H4 (cell line): ENCODE data around the gene SPTA1. TPM values are rescaled to one million over a fixed set of nuclear protein-coding genes. Genes with fewer than 3 reads are reported as not detected.

Source experiments
- DNase-seq: peaks from one replicate; pipeline ENCODE4 v3.0.0-alpha.2; 2015; ENCODE audit warnings: low spot score
- total RNA-seq: library from RNA; depleted of rRNA; stranded (reverse); fragments of >200 nt; shearing (Covaris generic); gene quantifications from 2 replicates; pipeline ENCODE4 v1.2.3, GENCODE V29; 2014

SPTA1 gene
- total RNA-seq, 1 experiment from 2014 or later, result 2.4 TPM

DNA sequence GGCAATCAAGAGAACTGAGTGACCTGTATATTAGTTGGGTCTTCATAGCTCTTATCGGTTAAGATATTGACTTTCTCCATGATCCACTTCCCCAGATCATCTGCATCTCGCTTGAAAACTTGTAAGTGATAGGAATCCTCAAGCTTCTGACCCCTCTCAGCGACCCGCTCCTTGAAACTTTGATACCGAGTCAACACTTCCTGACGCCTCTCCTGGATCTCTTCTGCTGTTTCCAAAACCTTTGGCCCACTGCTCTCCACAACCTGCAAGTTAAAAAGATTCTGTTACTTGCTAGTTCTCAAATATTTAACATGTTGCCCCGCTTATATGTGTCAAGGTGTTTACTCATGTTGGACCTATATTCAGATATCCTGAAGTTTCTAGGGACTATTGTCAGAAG, 1.4 kb downstream of the SPTA1 start:
- no peak for DNase-seq

DNA sequence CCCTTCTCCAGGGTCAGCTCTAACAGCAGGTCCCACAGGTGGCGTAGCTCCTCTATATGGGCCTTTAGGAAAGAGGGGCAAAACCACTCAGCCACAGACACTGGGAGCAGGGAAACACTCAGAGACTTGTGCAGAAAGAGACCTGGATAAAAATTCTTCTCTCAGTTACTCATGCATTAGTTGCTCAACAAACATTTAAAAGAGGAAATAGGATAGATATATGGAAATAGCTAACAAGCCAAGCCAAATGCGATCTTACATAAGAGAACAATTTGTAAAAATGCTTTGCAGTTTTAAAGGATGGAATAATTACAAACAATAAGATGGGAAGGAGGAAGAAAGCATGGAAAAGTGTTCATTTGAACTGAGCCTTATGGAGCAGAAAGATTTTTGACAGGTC, 4.9 kb downstream of the SPTA1 start:
- DNase-seq, result no peak

DNA sequence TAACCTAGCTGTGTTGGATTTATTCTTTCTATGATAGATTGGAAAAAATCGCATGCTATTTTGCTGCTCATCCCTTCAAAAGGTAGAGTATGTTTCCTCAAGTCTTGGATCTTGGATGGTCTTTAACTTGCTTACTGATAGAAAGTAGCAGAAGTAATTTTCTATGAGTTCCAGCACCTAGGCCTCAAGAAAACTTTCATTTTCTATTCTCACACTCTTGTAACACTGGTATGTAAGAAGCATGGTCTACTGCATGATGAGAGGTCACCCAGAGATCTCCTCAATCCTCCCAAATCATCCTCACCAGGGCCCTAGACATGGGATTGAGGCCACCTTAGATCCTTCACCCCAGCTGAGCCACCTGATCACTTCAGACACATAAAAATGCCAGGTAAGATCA, 7.2 kb downstream of the SPTA1 start:
- DNase-seq, result no peak

- no peak for DNase-seq
These were observed 10.8 kb downstream of the SPTA1 start for GRCh38 chr1:158675563-158676323.

DNA sequence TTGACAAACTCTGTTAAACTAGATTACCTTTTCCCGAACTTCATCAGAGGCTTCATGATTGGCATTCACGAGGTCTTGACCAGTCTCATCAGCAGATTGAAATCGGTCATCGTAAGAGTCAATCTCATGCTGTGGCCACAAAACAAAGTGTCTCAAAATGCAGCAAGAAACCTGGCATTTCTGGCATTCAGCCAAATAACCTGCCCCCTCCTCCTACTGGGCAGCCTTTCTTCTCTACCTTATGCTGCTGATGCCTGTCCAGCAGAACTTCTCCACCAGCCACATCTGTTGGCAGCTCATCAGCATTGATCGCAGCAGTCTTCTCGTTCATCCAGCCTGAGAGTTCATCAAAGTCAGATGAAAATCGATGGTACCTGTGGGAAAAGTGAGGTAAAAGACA, 12.2 kb downstream of the SPTA1 start:
- DNase-seq, result no peak

- DNase-seq, result no peak
These were observed 20.5 kb downstream of the SPTA1 start for GRCh38 chr1:158666037-158666436.

DNA sequence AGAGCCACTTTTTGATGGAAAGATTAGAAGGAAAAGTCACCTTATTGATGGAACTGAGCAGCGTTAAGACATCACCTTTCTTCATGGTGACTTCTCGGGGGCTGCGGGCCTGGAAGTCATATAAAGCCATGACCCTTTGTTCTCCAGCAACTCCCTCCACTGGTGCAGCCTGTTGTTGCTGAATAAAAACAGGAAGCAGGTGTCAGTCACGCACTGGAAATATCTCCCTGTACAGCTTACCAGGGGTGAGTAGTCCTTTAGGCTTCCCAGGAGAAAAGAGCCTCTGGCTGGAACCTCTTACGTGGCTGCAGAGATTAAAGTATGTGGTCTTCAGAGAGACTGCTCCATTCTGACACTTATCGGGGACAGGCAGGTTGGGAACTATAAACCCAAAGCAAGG, 31.9 kb downstream of the SPTA1 start:
- peak; percentile 4 for DNase-seq

DNA sequence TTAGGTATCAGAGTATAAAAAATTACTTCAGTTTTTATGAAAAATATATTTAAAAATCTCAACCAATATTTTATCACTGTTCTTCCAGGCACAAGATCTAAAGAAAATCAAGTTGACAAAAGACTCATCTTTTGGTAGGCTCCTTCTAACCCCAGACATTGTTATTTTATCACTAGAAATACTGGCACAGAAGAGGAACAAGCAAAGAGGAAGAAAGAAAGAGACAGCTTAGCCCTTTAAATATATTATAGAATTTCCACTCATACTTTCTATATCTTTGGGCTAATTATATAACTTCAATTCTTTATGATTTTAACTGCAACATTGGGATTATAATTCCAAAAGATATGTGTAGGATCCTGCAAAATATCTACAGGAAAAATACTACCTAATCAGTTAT, 32.4 kb downstream of the SPTA1 start:
- DNase-seq, result no peak

GRCh38 chr1:158652721-158653334, 33.7 kb downstream of the SPTA1 start:
- DNase-seq, result peak; percentile 9

DNA sequence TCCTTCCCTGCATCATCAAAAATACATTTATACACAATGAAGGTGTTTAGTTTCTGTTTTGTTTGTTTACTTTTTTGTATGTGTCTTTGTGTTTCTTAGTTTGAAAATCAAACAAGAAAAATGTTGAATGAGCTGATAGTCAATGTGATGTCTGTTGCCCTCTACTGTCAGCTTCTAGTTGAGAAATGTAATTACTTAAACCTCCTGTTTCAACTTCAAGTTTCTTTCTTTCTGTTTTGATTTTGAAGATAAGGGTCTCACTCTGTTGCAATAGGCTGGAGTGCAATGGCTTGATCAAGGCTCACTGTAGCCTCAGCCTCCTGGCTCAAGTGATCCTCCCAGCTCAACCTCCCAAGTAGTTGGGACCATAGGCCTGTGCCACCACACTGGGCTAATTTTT, 37.5 kb downstream of the SPTA1 start:
- no peak for DNase-seq

- no peak for DNase-seq
These were observed 40.0 kb downstream of the SPTA1 start for GRCh38 chr1:158646465-158646864.

DNA sequence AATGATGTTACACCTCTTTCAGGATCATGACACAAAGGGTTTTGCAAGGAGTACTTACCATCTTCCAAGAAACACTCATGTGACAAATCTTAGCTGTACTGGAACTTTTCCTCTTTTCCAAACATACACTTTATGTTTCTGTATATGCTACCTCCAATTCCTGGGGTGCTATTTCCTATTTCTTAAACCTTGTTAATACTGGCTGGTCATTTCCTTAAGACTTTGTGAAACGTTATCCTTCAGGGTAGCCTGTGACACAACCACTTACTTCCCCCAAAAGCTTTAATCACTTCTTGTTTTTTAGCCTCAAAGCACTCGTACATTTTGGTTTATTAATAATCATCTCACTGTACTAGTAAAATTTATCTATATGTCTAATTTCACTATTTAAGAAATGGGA, 42.1 kb downstream of the SPTA1 start:
- no peak for DNase-seq

GRCh38 chr1:158638904-158639303, 47.6 kb downstream of the SPTA1 start:
- DNase-seq, result no peak

- DNase-seq, result no peak
These were observed 48.4 kb downstream of the SPTA1 start for GRCh38 chr1:158638146-158638545.

DNA sequence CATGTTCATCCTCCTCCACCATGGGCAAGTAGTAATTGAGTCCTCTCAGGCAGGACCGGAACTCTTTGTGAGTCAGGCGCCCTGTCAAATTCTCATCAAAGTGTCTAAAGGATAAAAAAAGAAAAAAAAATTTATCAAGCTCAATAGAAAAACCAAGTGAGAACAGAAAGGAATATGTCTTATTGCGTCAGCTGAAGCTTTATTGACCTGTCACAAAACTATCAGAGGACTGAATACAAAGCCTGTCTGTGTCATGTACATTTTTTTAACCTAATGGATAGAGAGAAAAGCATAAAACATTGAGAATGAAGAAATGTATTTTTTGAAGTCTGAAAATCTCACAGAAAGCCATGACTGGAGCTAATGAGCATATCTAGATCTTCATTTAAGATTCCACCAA, 72.8 kb downstream of the SPTA1 start:
- no peak for DNase-seq

- DNase-seq, result no peak
These were observed 74.6 kb downstream of the SPTA1 start for GRCh38 chr1:158611916-158612315.

- no peak for DNase-seq
These were observed 79.2 kb downstream of the SPTA1 start for GRCh38 chr1:158607296-158607695.

GRCh38 chr1:158604968-158605367, 81.5 kb downstream of the SPTA1 start, which contains the start of gene OR10Z1:
Gene OR10Z1, plus strand, starts transcription at chr1:158605268. Its CDS starts 1,171 bp downstream, at chr1:158606439.
- no peak for DNase-seq

DNA sequence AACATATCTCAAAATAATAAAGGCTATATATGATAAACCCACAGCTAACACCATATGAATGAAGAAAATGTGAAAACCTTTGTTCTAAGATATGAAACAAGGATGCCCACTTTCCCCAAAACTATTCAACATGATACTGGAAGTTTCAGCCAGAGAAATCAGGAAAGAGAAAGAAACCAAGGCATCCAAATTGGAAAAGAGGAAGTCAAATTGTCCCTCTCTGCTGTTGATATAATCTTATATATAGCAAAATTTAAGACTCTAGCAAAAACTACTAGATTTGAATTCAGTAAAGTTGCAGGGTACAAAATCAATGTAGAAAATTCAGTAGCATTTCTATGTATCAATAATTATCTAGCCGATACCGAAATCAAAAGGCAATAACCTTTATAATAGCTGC, 85.8 kb downstream of the SPTA1 start:
- DNase-seq, result no peak

DNA sequence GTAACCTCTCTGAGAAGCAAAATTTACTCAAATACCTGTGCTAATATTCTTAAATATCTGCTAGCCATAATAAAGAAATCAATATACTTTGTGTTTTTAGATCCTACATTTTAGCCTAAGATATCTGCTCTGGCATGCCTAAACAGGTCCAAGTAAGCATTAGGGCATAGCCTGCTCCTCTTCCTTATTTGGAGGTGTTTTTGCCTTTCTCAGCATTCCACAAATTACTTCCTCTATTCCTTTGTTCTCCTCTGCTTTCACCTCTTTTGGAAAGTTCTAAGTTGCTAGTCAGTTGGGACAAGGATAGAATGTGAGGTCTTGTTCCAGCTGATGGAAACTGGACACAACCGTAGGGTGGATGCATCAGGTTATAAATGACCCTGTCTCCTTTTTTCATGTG, 99.6 kb downstream of the SPTA1 start:
- DNase-seq, result no peak

GRCh38 chr1:158583962-158584361, 102.6 kb downstream of the SPTA1 start:
- DNase-seq, result no peak

DNA sequence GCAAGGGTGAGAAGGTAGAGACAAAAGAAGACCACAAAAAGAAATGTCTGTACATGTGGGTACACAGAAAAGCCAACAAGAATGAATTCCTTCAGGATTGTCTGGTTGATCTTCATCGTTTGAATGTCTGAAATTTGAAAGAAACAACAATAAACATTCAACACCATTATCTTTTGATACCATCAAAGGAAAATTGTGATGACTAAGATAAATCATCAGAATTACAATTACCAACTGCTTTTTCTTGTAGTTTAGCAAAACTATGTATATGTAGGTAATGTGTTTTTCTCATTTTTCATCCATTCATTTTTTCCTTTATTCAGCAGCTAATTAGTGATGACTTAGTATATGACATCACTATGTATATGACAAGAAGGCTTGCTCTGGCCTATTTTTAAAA, 106.8 kb downstream of the SPTA1 start, which contains the start of gene OR10X1:
Gene OR10X1, minus strand, starts transcription at position 167 of the 400 bp plus-strand sequence. Its CDS starts 0 bp downstream, at position 167.
- no peak for DNase-seq

- no peak for DNase-seq
These were observed 109.0 kb downstream of the SPTA1 start for GRCh38 chr1:158577561-158577960.
